NCI-H1417 treated with DMSO at 0.1 percent for 48 hours (cell line): ENCODE measurements around the gene HOXB1.
"Not testable (repeated sequence)": the region's sequence is repeated elsewhere in the genome, so short reads cannot be mapped to it uniquely, and the experiment has no call there.

ENCODE experiments used
- DNase-seq: peaks from one replicate; lab custom pipeline; 2025; lab: John Stamatoyannopoulos, UW

The HOXB1 gene

DNA sequence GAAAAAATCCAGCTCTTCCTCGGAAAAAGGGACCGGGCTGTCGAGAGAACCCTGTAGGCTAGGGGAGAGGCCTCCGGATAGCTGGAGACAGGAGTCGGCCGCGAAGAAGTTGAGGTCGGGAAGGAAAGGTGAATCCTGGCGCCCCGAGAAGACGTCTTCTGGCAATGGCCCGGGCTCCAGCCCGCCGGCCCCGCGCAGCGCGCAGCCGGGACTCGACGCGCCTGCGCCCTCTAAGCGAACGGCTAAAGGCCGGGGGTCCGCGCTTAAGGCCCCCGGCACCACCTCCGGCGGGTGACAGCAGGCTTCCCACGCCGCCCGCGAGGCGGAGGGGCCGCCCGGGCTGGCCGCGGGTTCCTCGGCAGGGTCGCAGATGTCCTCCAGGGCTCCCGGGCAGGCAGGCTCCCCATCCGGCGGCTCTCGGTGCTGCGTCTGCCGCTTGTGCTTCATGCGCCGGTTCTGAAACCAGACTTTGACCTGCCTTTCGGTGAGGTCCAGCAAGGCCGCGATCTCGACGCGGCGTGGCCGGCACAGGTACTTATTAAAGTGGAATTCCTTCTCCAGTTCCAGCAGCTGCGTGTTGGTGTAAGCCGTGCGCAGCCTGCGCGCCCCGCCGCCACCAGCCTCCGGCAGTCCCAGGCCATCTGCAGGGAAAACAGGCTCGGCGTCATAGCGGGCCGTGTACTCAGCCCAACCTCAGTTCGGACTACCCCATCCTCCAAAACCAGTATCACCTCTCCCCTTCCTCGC, 12.5 kb upstream of the HOXB1 start:
- DNase-seq = no peak

DNA sequence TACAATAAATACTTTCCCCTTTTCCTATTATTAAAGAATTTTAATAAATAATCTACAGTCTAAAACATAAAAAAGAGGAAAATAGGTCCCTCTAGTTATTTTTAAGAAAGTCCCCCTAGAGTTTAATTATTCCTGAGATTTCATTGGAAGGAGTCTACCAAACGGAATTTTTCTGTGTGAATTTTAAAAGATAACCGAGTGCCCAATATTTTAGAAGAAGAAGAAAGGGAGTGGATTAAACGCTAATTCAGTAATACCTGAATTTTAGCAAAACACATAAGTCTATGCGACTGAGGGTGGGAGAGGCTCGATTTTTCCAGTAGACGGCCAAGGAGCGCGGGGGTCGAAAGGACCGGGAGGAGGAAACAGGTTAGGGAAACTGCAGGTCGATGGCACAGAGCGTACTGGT, 11.9 kb upstream of the HOXB1 start:
- DNase-seq = no peak

- DNase-seq = no peak
These were observed 11.4 kb upstream of the HOXB1 start for GRCh38 chr17:48542114-48542656.

GRCh38 chr17:48541577-48542113, 10.8 kb upstream of the HOXB1 start:
- DNase-seq = no peak

DNA sequence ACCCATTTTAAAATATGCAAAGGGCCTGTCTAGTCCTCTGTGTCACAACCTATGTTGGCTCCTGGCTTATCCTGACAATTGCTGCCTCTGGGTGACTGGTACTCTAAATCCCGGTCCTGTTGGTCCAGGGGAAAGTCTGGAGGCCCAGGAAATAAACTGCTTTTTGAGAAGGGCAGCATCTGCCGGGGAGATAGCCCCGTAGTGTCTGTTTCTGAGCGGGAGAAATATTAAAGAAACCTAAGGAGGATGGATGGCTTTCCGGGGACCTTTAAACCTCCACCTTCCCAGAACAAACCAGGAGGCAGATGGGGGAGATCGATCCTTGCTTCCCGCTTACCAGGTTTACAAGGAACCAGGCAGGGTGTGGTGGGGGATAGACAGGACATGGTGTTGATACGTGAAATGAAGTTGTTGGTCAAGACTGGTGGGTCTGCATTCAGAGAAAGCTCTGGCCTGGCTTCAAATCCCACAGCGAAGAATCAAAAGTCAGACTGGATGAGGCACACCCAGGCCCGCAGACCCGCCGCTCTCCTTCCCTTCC, 10.3 kb upstream of the HOXB1 start:
- DNase-seq = no peak

DNA sequence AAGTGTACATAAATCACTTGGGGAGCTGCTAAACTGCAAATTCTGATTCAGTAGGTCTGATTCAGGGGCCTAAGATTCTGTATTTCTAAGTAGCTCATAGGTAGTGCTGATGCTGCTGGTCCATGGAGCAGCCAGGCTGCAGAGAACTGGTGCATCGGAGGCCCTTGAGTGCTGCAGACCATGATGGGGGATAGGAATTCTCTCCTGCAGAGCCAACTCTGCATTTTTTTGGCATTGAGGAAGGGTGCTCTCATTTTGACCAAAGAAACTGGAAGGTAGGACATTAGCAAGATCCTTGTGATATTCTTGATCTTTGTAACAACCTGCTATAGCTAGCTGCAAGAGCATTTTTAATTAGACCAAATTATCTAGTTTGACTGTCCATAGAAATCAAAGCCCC, 9.4 kb upstream of the HOXB1 start:
- DNase-seq = no peak

DNA sequence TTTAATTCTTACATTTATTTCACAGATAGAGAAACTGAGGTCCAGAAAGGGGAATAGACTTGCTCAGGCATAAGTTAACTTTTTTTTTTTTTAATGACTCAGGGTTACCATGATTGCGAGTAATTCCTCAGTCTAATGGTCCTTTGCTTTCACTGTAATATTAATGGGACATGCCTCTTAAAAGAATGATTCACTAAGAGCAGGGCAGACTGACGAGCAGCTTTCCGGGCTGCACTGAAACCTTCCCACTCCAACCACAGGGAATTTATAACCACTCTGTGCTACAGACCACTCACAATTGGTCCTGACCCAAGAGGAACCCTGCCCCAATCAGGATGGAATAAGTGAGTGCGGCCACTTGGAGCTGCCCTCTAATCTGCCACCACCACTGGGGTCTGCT, 8.4 kb upstream of the HOXB1 start:
- no peak for DNase-seq

- no peak for DNase-seq
These were observed 6.5 kb upstream of the HOXB1 start for GRCh38 chr17:48537316-48537715.

DNA sequence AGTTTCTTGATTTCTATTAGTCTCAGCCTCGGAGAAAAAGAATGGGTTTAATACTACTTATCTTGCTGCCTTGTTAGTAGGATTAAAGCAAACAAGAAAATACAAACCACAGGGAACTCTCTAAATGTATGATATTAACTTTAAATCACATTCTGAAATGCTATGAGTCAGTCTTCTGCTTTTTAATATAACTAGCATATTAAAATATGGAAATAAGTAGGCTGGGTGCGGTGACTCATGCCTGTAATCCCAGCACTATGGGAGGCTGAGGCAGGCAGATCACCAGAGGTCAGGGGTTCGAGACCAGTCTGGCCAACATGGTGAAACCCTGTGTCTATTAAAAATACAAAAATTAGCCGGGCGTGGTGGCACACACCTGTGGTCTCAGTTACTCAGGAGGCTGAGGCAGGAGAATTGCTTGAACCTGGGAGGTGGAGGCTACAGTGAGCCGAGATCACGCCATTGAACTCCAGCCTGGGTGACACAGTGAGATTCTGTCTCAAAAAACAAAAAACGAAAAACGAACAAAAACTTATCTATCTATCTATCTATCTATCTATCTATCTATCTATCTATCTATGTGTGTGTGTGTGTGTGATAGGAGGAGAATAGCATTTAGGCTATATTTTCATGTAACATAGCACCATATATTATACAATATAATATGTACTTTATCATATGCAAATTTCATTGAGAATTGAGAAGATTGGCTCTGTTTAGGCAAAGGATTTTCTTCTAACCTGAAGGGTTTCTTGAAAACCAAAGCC, 5.2 kb upstream of the HOXB1 start:
- DNase-seq = not testable (repeated sequence)

DNA sequence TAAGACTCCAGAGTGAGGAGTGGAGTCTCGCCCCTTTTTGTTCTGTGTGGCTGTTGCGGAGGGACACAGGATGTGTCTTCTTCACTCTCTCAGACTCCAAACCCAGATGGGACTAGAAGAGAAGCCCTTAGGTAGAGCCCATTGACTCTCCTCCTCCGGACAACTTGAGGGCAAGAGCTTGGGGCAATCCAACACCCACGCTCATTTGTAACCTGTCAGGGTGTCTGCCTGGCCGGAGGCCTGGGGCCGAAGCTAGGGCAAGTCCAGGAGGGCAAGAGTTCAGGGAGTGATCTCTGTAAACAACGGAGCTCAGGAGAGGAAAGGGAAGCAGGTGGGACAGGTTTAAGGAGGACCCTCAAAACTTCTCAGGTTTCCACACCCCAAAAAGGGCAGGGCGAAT, 1.4 kb upstream of the HOXB1 start:
- DNase-seq = no peak

DNA sequence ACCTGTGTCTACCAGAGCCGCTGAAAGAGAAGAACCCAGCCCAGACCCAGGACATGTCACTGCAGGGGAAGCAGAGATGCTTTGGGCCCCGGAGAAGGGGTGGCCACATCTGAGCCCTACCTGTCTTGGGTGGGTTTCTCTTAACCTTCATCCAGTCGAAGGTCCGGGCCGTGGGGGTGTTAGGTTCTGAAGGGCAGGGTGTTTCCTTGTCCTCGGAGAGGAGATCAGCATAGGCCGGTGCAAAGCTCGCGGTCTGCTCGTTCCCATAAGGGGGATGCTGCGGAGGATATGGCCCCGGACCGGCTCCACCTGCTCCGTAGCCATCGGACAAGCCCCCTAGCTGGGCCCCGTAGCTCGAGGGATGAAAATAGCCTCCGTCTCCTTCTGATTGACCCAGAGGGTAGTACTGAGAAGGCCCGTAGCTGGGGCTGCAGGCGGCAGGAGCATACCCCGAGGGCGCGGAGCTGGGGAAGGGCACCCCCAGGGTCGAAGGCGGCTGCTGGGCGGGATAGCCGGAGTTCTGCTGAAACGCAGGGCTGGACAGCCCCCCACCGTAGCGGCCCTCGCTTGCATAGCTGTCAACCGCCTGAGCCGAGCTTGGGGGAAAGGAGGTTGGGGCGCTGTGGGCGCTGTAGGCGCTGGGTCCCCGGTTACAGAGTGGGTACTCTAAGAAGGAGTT, 464 bp downstream of the HOXB1 start:
- DNase-seq = no peak

DNA sequence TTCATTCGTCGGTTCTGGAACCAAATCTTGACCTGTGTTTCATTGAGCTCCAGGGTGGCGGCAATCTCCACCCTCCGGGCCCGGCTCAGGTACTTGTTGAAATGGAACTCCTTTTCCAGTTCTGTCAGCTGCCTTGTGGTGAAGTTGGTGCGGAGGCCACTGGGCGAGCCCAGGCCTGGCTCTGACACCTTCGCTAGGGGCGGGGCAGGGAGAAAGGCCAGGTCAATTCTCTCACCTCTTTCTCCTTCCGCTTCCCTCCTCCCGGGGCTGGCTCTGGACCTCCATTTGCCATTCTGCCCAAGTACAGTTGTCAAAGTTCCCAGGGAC, 1.2 kb downstream of the HOXB1 start:
- no peak for DNase-seq

DNA sequence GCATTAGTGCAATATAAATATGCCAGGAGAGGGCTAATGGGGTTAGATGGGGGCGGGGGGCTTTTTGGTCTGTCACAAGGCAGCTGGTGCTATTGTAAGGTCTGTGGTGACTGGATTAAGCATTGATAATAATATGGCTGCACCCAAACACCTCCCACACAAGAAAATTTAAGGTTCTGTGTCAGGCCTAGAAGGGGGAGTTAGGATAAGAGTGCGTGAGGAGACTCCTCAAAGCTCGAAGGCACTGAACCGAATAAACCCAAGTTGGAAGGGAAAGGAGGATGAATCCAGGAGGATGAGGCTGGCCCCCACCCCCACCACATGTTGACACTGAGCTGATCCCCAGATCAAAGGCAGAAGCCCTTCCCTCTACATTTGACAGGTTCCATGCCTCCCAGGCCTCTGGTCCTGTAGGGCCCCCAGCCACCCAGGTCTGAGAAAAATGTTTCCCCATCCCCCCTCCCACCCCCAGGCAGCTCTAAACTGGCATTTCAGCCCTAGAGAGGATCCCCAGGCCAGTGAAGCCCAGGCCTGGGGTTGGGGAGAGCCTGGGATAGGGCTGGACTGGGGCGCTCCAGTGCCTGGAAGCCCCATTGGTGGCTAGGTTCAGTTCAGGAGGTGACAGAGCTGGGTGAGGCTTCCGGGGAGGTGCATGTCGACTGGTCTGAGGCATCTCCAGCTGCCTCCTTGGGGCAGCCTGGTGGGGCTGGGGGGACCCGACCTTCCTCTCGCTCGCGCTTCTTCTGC, 1.7 kb downstream of the HOXB1 start:
- no peak for DNase-seq

- DNase-seq = no peak
These were observed 2.5 kb downstream of the HOXB1 start for GRCh38 chr17:48528153-48528935.

GRCh38 chr17:48527547-48527932, 3.3 kb downstream of the HOXB1 start:
- DNase-seq = no peak

DNA sequence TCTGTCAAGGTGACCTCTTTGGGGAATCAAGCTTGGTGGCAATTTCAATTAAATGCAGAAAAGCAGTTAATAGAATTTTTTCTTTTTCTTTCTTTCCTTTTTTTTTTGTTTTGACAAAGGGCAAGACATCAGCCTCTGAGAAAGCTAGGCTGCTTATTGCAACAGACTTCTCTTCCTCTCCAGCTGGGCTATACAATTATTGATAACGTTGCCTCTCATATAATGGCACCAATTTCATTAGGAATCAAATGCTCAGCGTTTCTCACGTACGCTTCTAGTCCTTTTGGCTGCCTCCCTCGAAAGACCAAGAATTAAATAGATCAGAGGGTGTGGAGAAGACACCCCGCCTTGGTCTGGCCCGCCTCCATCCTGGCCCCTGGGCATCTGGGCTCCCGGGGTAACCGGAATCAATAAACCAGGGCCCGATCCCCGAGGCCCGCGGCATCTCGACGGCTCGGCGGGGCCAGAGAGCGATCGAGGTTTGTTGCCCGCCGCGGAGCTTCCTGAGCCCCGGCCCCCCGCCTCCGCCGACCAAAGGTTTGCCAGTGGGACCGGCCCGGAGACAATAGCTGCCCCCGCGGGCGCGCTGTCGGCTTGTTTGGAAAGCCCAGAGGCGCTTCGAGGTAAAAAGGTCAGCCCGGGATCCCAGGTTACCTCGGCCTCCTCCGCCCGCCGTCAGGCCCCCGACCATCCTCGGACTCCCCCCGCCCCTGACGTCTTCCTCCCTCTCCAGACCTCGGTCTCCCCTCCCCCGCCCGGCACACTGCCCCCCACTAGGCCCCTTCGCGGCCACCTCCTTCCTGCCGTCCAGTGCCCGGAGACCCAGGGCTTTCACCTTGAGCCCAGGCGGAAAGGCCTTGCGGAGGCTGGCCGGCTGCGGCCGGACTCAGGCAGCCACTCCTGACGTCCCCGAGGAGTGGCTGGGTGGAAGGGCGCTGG, 3.9 kb downstream of the HOXB1 start:
- no peak for DNase-seq

- DNase-seq = no peak
These were observed 7.8 kb downstream of the HOXB1 start for GRCh38 chr17:48523010-48523409.

DNA sequence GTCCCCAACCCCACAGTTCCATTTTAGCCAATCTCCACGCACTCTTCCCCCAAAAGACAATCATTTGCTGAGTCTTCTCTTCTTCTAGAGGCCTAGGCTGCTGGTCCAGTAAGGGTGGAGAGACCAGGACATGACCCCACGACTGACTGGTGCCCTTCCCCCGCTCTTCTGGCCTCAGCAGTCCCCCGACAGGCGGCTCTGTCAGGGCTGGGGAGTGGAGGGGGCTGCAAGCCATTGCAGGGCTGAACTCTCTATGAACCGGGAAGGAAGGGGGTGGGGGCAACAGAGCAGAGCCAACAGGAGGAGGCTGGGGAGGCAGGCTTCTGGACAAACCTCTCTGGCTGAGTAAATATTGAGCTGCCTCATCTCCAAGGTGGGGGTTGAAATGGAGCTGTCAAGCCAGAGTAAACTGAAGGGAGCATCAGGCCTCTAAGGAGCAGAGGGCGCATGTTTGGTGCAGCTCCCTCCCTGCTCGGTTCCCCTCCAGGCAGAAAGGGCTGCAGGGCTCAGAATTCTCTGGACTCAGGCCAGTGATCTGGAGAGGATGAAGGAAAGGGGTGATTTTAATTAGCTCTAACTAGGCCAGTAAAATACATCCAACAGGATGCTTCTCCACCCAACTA, 8.7 kb downstream of the HOXB1 start:
- no peak for DNase-seq

DNA sequence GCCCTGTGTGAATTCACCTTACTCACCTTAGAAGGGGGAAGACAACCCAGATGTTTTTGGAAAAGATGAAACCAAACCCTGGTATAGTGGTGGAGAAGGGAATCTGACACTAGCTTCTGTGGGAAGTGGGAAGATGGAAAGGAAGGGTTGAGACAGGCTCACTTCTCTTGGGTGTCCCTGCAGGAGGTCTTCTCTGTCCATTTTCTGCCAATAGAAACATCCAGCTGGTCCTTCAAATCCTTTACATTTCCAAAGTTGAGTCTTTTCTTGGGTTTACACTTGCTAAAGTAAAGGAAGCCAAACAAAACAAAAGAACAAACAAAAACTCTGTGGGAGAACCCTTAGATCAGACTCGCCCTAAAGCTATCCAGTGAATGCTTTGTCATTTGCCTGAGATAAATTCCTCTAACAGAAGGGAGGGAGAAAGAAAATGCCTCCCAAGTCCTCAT, 10.2 kb downstream of the HOXB1 start:
- no peak for DNase-seq
